Activated B cell treated with CpG ODN at 0.5 μM for 24 hours (primary cell): ENCODE data around the gene SLC12A7. TPM values are rescaled to one million over a fixed set of nuclear protein-coding genes. Genes with fewer than 3 reads are reported as not detected.
"Not testable (repeated sequence)": the region's sequence is repeated elsewhere in the genome, so short reads cannot be mapped to it uniquely, and the experiment has no call there.

Experiments
- ATAC-seq: fragments of 200-7000 bp; cut with Tn5 transposase; one replicate; pipeline ENCODE4 v1.10.0; 2021; ENCODE audit warnings: low read depth, mild to moderate bottlenecking, moderate library complexity
- CTCF ChIA-PET: fragments of 350-600 bp; sonication (Branson Sonifier 250); formaldehyde crosslinking; loops from one replicate; lab custom pipeline; 2021; ENCODE audit warnings: antibody characterized with exemption; lab: Charles Lee
- POLR2A ChIA-PET: fragments of 350-600 bp; sonication (Branson Sonifier 250); formaldehyde crosslinking; loops from one replicate; lab custom pipeline; 2021; ENCODE audit warnings: antibody characterized with exemption; lab: Charles Lee
- DNase-seq: peaks from one replicate; pipeline ENCODE4 v3.0.0; 2022
- H3K27ac Mint-ChIP-seq: one replicate; pipeline ENCODE4 v1.8.0; 2020; ENCODE audit warnings: mixed read lengths
- H3K27me3 Mint-ChIP-seq: one replicate; pipeline ENCODE4 v1.8.0; 2021; ENCODE audit warnings: mixed read lengths
- H3K36me3 Mint-ChIP-seq: one replicate; pipeline ENCODE4 v1.8.0; 2021; ENCODE audit warnings: low read depth, mixed read lengths
- H3K4me1 Mint-ChIP-seq: one replicate; pipeline ENCODE4 v1.8.0; 2021; ENCODE audit warnings: mixed read lengths
- H3K4me3 Mint-ChIP-seq: one replicate; pipeline ENCODE4 v1.8.0; 2020; ENCODE audit warnings: mild to moderate bottlenecking, mixed read lengths
- H3K9me3 Mint-ChIP-seq: one replicate; pipeline ENCODE4 v1.8.0; 2020; ENCODE audit warnings: mixed read lengths
- intact Hi-C: fragments of 100-400 bp; cut with micrococcal nuclease; formaldehyde crosslinking; loops from one replicate; pipeline ENCODE4 v1.15.1; 2024
- total RNA-seq: library from RNA; stranded (reverse); gene quantifications from 2 replicates; pipeline ENCODE4 v1.2.3, GENCODE V29; 2022
- TF ChIP-seq, protein P1 (sequence below): fragments of 200-600 bp; IDR thresholded peaks from one replicate; pipeline ENCODE4 v1.8.0; 2022; ENCODE audit warnings: antibody characterized with exemption, mild to moderate bottlenecking

The SLC12A7 gene
- total RNA-seq, 1 donor from 2014 or later = 23.3 TPM

DNA sequence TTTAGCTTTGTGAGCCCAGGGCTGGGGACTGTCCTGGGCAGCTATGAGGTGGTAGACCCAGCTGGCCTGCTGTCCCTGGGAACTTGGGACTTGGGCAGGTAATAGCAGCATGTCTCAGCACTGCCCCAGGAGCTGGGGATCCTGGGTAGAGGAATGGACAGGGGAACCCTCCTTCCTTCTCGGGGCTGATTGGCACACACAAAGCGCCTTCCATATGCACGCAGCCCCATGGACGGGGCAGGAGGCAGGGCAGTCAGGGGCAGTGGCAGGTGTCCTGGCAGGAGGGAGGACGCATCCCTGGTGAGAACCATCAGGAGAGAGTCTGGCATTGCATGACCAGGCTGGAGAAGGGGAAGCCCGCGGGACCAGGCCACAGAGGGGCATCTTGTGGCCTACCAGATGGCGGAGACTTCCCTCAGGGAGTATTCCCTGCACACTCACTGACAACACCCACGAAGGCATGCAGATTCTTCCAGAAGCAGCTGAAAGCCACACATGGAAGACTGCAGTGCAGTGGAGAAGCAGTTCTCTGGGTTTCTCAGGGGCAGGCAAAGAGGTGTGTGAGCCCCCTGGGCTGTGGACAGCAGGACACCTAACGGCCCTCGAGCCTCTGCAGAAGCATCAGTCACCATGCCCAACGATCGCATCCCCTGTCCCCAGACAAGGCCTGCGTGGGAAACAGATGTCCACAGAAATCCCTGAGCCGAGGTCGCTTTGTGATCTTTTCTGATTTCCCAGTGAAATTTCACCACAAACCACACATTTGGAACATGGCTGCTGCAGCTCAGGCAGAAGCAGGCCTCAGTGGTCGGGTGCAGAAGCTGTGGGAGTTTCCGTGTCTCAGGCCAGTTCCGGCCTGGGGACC is 110.2 kb downstream of the SLC12A7 start:
- H3K27ac Mint-ChIP-seq = no peak overlapping the region
- ChIA-PET POLR2A (no interaction called here), CTCF (no interaction called here)
- DNase-seq = no peak
- no peaks in the 10 kb centered on the region for H3K9me3 Mint-ChIP-seq
- peaks cover 31% of the 10 kb centered on the region for H3K27me3 Mint-ChIP-seq
- intact Hi-C loops = loop anchor here (10.0 kb wide), 1 partner anchor 643 kb away; no protein-coding TSS in a partner anchor
- no peak for ATAC-seq
- TF ChIP-seq, protein P1, sequence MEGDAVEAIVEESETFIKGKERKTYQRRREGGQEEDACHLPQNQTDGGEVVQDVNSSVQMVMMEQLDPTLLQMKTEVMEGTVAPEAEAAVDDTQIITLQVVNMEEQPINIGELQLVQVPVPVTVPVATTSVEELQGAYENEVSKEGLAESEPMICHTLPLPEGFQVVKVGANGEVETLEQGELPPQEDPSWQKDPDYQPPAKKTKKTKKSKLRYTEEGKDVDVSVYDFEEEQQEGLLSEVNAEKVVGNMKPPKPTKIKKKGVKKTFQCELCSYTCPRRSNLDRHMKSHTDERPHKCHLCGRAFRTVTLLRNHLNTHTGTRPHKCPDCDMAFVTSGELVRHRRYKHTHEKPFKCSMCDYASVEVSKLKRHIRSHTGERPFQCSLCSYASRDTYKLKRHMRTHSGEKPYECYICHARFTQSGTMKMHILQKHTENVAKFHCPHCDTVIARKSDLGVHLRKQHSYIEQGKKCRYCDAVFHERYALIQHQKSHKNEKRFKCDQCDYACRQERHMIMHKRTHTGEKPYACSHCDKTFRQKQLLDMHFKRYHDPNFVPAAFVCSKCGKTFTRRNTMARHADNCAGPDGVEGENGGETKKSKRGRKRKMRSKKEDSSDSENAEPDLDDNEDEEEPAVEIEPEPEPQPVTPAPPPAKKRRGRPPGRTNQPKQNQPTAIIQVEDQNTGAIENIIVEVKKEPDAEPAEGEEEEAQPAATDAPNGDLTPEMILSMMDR = no peak
- no peaks in the 10 kb centered on the region for H3K36me3 Mint-ChIP-seq
- H3K4me1 Mint-ChIP-seq = peaks cover 9% of the 10 kb centered on the region
- no peak overlapping the region for H3K4me3 Mint-ChIP-seq

- intact Hi-C loops = loop anchor here (10.0 kb wide), 1 partner anchor 644 kb away; no protein-coding TSS in a partner anchor
- CTCF ChIA-PET, ATAC-seq, H3K27ac Mint-ChIP-seq, H3K4me3 Mint-ChIP-seq, POLR2A ChIA-PET, DNase-seq, H3K36me3 Mint-ChIP-seq, H3K9me3 Mint-ChIP-seq, H3K4me1 Mint-ChIP-seq: not testable (repeated sequence)
- H3K27me3 Mint-ChIP-seq = peaks cover 23% of the 10 kb centered on the region
Observed at GRCh38 chr5:1000831-1001230, 111.0 kb downstream of the SLC12A7 start.

Other genes starting within 250 kb of the SLC12A7 start
- 53.0 and 67.8 TPM in 2 replicates for gene BRD9, start 219.3 kb downstream of the SLC12A7 start, total RNA-seq
- 3.5 and 4.1 TPM in 2 replicates for gene TRIP13, start 219.2 kb downstream of the SLC12A7 start, total RNA-seq
- gene NKD2, start 103.3 kb downstream of the SLC12A7 start, total RNA-seq = 0.16 and 1.1 TPM in 2 replicates
- not detected in 2 replicates for gene SLC6A19, start 89.5 kb upstream of the SLC12A7 start, total RNA-seq
- gene SLC6A18, start 113.3 kb upstream of the SLC12A7 start, total RNA-seq = not detected in 2 replicates
- gene TERT, start 183.0 kb upstream of the SLC12A7 start, total RNA-seq = 0.22 and 0.35 TPM in 2 replicates
- 87.5 and 100 TPM in 2 replicates for gene CLPTM1L, start 233.0 kb upstream of the SLC12A7 start, total RNA-seq